IPS-11a (cell line): Measurements from ENCODE around the gene FUT3.
"Not testable (repeated sequence)": the region's sequence is repeated elsewhere in the genome, so short reads cannot be mapped to it uniquely, and the experiment has no call there.

ENCODE experiments used
- H3K4me3 ChIP-seq: one replicate; pipeline ENCODE4 v1.5.1; 2013; ENCODE audit warnings: low read depth, low read length, control low read depth

FUT3 gene

GRCh38 chr19:5882421-5882968 lies 31.2 kb upstream of the FUT3 start:
- no peak overlapping the region for H3K4me3 ChIP-seq

DNA sequence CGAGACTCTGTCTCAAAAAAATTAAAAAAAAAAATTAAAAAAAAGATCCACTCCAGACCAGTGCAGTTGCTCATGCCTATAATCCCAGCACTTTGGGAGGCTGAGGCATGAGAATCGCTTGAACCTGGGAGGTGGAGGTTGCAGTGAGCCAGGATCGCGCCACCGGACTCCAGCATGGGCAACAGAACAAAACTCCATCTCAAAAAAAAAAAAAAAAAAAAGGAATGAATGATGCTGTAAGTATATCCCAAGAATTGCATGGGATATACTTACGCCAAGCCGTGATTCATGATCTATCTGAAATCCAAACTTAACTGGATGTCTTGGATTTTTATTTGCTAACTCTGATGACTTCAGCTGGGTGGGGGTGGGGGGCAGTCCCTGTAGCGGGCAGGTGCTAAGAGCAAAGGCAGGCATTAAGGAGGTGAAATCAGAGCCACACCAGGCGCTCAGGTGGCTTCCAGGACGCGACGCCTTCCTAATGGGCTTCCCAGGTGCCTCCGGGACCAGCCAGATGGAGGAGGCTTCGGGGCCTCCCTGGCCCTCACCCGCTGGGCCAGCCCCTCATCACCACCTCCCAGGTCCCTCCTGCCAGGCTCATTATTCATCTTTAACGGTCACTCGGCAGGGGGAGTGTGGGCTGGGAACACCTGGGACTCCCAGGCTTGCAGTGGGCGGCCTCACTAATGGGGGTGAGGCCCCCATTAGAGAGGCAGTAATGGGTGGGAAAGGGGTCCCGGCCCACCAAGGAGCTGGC lies 30.5 kb upstream of the FUT3 start:
- H3K4me3 ChIP-seq: no peak overlapping the region

DNA sequence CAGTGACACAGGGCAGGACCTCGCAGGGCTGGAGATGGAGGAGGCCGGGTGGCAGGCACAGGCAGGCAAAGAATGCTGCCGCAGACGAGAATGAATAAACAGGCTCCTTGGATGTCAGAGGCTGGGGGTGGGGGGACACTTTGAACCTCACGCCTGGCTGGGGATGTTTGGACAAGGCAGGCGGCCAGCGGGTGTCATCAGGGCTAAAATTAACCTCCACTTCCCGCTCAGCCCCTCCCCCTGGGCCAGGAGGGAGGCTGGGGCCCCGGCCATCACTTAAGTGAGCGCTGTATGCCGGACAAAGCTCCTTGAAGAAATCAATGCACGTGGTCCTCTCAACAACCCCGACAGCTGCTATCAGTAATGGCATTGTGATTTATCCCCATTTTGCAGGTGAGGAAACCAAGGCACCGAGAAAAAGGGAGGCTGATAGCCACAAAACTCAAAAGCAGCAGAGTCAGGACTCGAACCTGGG lies 29.4 kb upstream of the FUT3 start:
- no peak overlapping the region for H3K4me3 ChIP-seq

DNA sequence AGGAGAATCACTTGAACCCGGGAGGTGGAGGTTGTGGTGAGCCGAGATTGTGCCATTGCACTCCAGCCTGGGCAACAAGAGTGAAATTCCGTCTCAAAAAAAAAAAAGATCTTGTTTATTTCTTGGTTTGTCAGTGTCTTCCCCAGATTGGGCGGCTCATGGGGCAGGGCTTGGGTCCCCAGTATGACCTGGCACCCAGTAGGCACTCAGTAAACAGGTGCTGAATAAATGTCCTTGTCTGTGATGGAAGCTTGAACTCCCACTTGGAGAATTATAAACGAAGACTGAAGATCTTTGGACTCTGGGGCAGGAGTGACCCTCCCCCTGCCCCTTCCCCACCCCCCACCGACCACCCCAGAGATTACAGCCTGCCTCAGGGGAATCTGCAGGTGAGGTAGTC lies 28.9 kb upstream of the FUT3 start:
- no peak overlapping the region for H3K4me3 ChIP-seq

DNA sequence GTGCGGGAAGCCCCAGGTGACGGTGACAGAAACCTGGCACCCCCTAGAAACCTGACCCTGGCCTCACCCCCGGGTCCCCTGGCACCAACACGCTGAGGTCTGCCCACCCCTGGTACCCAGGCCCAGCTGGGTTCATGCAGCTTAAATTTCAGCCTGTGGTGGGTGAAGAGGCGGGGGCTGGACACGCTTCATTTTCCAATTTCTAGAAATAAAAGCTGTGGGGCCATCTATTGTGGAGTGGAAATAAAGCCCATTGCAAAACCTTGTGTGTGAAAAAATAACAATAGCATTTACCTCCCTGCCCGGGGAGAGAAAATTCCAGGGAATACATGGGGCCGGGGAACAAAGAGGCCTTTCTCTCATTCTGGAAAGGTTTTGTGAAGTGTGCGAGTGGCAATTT lies 26.6 kb upstream of the FUT3 start:
- no peak overlapping the region for H3K4me3 ChIP-seq

- H3K4me3 ChIP-seq: no peak overlapping the region
These were observed 26.2 kb upstream of the FUT3 start for GRCh38 chr19:5877427-5877826.

DNA sequence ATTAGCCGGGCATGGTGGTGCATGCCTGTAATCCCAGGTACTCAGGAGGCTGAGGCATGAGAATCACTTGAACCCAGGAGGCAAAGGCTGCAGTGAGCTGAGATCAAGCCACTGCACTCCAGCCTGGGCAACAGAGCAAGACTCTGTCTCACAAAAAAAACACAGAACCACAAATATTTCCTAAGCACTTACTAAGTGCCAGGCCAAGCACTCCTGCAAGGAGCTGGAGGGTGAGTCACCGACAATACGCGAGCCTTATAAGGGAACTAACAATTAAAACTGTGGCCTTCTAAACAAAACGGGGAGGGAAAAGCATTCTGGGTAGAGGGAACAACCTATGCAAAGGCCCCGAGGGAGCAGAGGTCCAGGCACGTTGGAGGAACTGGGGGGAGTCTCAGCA lies 23.2 kb upstream of the FUT3 start:
- not testable (repeated sequence) for H3K4me3 ChIP-seq

- H3K4me3 ChIP-seq: no peak overlapping the region
These were observed 22.5 kb upstream of the FUT3 start for GRCh38 chr19:5873617-5874199.

GRCh38 chr19:5870986-5871394 lies 19.7 kb upstream of the FUT3 start:
- H3K4me3 ChIP-seq: no peak overlapping the region

- H3K4me3 ChIP-seq: no peak overlapping the region
These were observed 16.2 kb upstream of the FUT3 start for GRCh38 chr19:5867201-5868136.

DNA sequence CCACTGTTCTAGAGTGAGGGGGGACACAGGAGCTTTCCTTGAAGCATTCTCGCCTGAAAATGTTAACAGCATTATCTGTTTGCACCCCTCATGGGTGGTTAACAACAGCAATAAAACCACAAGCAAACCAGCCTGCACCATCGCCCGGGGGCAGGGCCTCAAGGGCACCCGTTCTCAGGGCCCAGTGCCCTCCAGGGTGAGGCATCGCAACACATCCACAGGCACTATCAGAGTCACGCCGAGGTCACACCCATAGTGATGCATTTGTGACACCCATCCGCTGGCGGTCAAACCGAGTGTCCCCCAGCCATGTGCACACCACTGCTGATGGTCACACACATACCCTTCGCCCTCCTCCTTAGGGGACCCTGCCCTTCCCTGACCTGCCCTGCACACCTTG lies 14.5 kb upstream of the FUT3 start:
- no peak overlapping the region for H3K4me3 ChIP-seq

GRCh38 chr19:5864725-5865486 lies 13.7 kb upstream of the FUT3 start:
- no peak overlapping the region for H3K4me3 ChIP-seq

DNA sequence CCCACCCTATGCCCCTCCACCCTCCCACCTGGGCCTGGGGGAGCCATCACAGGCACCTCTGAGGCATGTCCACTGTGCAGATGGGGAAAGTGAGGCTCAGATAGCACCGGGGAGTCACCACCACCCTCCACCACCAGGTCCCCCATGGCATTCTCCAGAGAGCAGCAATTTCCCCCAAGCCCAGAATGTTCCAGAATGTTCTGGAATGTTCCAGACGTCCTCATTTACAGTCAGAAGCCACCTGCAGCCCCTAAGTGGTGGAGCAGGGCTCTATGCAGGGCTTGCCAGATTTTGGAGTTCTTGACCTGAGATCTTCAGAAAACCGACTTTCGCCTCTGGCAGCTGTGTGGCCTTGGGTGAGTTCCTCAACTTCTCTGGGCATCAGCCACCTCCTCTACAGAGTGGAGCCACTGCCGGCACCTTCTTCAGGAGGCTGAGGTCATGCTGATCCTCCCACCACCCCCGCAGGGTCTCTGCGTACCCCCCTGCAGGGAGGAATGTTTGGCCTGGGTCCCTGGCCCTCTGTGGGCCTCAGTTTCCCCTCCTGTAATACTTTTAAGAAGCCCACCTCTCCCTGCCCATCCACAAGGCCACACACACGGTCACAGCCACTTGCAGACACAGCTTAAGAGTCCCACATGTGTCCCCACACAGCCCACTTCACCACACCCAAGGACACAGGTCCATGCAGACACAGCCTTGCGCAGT lies 12.9 kb upstream of the FUT3 start:
- H3K4me3 ChIP-seq: no peak overlapping the region

DNA sequence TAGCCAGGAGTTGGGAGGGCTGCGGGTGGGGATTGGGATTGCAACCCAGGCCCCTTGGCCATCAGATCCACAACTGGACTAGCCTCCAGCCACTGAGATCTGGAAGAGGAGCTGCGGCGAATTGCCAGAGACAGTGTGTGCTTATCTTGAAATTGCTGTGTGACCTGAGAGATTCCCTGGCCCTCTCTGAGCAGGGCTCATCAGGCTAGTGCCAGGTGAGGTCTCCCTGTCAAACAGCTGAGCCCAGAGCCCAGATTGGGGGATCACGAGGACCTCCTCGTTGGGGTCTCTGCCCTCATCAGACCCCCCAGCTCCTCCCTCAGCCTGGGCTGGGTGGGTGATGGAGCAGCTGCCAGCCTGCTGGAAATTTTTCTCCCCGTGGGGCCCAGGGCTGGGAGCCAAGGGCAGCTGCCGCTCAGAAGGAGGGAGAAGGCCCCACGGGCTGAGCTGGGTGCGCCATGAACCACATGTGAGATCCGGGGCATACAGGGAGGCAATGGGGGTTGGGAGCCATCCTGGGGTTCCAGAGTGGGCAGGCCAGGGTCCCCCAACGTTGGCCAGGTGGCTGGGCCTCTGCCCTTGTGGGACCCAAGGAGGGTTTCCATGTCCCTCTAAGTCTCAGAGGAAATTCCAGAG lies 11.9 kb upstream of the FUT3 start:
- H3K4me3 ChIP-seq: no peak overlapping the region

DNA sequence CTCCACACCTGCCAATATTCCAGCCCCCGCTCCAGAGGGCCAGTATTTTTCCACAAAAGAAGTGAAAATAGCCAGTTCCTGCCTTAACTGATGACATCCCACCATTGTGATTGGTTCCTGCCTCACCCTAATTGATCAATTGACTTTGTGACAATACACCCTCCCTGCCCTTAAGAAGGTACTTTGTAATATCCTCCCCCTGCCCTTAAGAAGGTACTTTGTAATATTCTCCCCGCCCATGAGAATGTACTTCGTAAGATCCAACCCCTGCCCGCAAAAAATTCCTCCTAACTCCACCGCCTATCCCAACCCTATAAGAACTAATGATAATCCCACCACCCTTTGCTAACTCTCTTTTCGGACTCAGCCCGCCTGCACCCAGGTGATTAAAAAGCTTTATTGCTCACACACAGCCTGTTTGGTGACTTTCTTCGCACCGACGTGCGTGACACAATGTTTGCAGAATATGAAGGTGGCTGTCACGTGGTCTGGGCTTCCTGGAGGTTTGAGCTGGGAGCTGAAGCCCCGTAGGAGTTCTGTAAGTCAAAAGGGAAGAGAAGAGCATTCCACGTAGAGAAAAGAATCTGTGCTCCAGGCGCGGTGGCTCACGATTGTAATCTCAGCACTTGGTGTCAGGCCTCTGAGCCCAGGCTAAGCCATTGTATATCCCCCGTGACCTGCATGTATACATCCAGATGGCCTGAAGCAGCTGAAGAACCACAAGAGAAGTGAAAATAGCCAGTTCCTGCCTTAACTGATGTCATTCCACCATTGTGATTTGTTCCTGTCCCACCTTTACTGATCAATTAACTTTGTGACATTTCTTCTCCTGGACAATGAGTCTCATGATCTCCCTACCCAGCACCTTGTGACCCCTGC lies 6.2 kb upstream of the FUT3 start:
- H3K4me3 ChIP-seq: no peak overlapping the region

GRCh38 chr19:5855151-5855550 lies 3.9 kb upstream of the FUT3 start:
- H3K4me3 ChIP-seq: not testable (repeated sequence)

DNA sequence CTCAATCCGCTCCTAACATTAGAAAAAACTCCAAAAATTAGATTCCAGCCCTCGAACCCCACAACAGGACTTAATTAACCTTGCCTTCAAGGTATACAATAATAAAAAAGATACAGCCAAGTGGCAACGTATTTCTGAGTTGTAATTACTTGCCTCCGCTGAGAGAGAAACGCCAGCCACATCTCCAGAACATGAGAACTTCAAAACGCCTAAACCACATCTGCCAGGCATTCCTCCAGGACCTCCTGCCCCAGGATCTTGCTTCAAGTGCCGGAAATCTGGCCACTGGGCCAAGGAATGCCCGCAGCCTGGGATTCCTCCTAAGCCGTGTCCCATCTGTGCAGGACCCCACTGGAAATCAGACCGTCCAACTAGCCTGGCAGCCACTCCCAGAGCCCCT lies 2.9 kb upstream of the FUT3 start:
- H3K4me3 ChIP-seq: not testable (repeated sequence)

GRCh38 chr19:5850743-5851293 lies 431 bp downstream of the FUT3 start:
- H3K4me3 ChIP-seq: no peak overlapping the region
